ENCODE results near the gene MARCHF5. TPM values are rescaled to one million over a fixed set of nuclear protein-coding genes. Genes with fewer than 3 reads are reported as not detected.
A peak's percentile ranks its signal among the peaks of the same experiment; 100 is the strongest.

The MARCHF5 gene
- polyA plus RNA-seq, 6 donors from 2014 or later, result 21.7 to 34.7 (median 29.3) TPM

GRCh38 chr10:92278996-92279696 lies 11.8 kb upstream of the MARCHF5 start:
- H3K4me1 Mint-ChIP-seq, result peaks cover 4 to 13% (median 12%) of the 10 kb centered on the region in 3 donors
- H3K9me3 Mint-ChIP-seq, result no peaks in the 10 kb centered on the region
- H3K27me3 Mint-ChIP-seq, result no peaks in the 10 kb centered on the region
- peak overlapping the region in 1 of 6 donors; percentile 59 for H3K27ac Mint-ChIP-seq
- DNase-seq (no peak), ATAC-seq (ENCODE audit: low read depth in 2 of 2) (no peak)
- H3K4me3 Mint-ChIP-seq, result no peak overlapping the region
- H3K36me3 Mint-ChIP-seq, result peaks cover 0 to 7% of the 10 kb centered on the region in 2 donors

GRCh38 chr10:92284112-92284704 lies 6.8 kb upstream of the MARCHF5 start:
- H3K9me3 Mint-ChIP-seq, result no peaks in the 10 kb centered on the region
- no peaks in the 10 kb centered on the region for H3K27me3 Mint-ChIP-seq
- H3K4me3 Mint-ChIP-seq, result peak overlapping the region; percentile 1 to 60 (median 34)
- peaks cover 0 to 3% of the 10 kb centered on the region in 2 donors for H3K36me3 Mint-ChIP-seq
- peaks cover 17 to 24% (median 18%) of the 10 kb centered on the region in 3 donors for H3K4me1 Mint-ChIP-seq
- DNase-seq (no peak), ATAC-seq (ENCODE audit: low read depth in 2 of 2) (peak; percentile 37 to 38)
- peak overlapping the region; percentile 12 to 95 (median 80) for H3K27ac Mint-ChIP-seq

- ATAC-seq (ENCODE audit: low read depth in 2 of 2) (peak; percentile 37 to 40), DNase-seq (peak; percentile 48)
- Mint-ChIP-seq H3K4me3 (peak overlapping the region; percentile 90 to 100 (median 98)), H3K27ac (peak overlapping the region; percentile 80 to 96 (median 94)), H3K4me1 (peaks cover 18 to 40% (median 34%) of the 10 kb centered on the region in 3 donors), H3K9me3 (no peaks in the 10 kb centered on the region), H3K36me3 (no peaks in the 10 kb centered on the region), H3K27me3 (no peaks in the 10 kb centered on the region)
Measured at GRCh38 chr10:92290076-92290836, 711 bp upstream of the MARCHF5 start.

DNA sequence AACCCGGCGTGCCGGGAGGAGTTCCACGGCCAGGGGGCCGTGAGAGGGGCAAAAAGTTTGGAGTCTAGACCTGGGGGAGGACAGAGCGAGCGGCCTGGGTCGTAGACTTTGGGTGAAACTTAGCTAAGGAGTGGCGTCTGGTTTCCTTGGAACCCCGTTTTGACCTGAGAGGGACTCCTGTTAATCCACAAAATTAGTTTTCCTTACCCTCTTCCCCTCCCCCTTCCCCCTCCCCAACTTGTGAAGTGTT lies 574 bp downstream of the MARCHF5 start:
- H3K9me3 Mint-ChIP-seq, result no peaks in the 10 kb centered on the region
- peaks cover 0 to 3% of the 10 kb centered on the region in 2 donors for H3K36me3 Mint-ChIP-seq
- H3K27me3 Mint-ChIP-seq, result no peaks in the 10 kb centered on the region
- H3K4me3 Mint-ChIP-seq, result peak overlapping the region; percentile 90 to 100 (median 98)
- peaks cover 17 to 45% (median 38%) of the 10 kb centered on the region in 3 donors for H3K4me1 Mint-ChIP-seq
- ATAC-seq (ENCODE audit: low read depth in 2 of 2) (peak; percentile 14 to 15), DNase-seq (no peak)
- H3K27ac Mint-ChIP-seq, result peak overlapping the region in 5 of 6 donors; percentile 82 to 95 (median 93)

- no peak for ATAC-seq (ENCODE audit: low read depth in 2 of 2)
- Mint-ChIP-seq H3K9me3 (no peaks in the 10 kb centered on the region), H3K4me1 (peaks cover 20 to 48% (median 42%) of the 10 kb centered on the region in 3 donors), H3K4me3 (peak overlapping the region; percentile 90 to 100 (median 98)), H3K27me3 (no peaks in the 10 kb centered on the region), H3K36me3 (peaks cover 0 to 5% of the 10 kb centered on the region in 2 donors), H3K27ac (peak overlapping the region; percentile 70 to 95 (median 82))
- DNase-seq, result peak; percentile 35
Measured at GRCh38 chr10:92291921-92292845, 1.2 kb downstream of the MARCHF5 start.

GRCh38 chr10:92298487-92298886 lies 7.5 kb downstream of the MARCHF5 start:
- Mint-ChIP-seq H3K4me3 (no peak overlapping the region), H3K9me3 (no peaks in the 10 kb centered on the region), H3K4me1 (peaks cover 34 to 56% (median 47%) of the 10 kb centered on the region in 3 donors), H3K27me3 (no peaks in the 10 kb centered on the region), H3K27ac (no peak overlapping the region), H3K36me3 (peaks cover 0 to 11% of the 10 kb centered on the region in 2 donors)
- ATAC-seq (ENCODE audit: low read depth in 2 of 2), result no peak
- DNase-seq, result no peak

- Mint-ChIP-seq H3K36me3 (peaks cover 0 to 6% of the 10 kb centered on the region in 2 donors), H3K4me3 (no peak overlapping the region), H3K9me3 (no peaks in the 10 kb centered on the region), H3K4me1 (peaks cover 32 to 50% (median 50%) of the 10 kb centered on the region in 3 donors), H3K27ac (no peak overlapping the region), H3K27me3 (no peaks in the 10 kb centered on the region)
- ATAC-seq (ENCODE audit: low read depth in 2 of 2), result no peak
- no peak for DNase-seq
Measured at GRCh38 chr10:92303096-92303495, 12.1 kb downstream of the MARCHF5 start.

GRCh38 chr10:92304061-92304460 lies 13.1 kb downstream of the MARCHF5 start:
- Mint-ChIP-seq H3K27me3 (no peaks in the 10 kb centered on the region), H3K27ac (peak overlapping the region in 1 of 6 donors; percentile 67), H3K9me3 (no peaks in the 10 kb centered on the region), H3K4me1 (peaks cover 26 to 48% (median 45%) of the 10 kb centered on the region in 3 donors), H3K36me3 (peaks cover 0 to 5% of the 10 kb centered on the region in 2 donors), H3K4me3 (no peak overlapping the region)
- no peak for DNase-seq
- no peak for ATAC-seq (ENCODE audit: low read depth in 2 of 2)

DNA sequence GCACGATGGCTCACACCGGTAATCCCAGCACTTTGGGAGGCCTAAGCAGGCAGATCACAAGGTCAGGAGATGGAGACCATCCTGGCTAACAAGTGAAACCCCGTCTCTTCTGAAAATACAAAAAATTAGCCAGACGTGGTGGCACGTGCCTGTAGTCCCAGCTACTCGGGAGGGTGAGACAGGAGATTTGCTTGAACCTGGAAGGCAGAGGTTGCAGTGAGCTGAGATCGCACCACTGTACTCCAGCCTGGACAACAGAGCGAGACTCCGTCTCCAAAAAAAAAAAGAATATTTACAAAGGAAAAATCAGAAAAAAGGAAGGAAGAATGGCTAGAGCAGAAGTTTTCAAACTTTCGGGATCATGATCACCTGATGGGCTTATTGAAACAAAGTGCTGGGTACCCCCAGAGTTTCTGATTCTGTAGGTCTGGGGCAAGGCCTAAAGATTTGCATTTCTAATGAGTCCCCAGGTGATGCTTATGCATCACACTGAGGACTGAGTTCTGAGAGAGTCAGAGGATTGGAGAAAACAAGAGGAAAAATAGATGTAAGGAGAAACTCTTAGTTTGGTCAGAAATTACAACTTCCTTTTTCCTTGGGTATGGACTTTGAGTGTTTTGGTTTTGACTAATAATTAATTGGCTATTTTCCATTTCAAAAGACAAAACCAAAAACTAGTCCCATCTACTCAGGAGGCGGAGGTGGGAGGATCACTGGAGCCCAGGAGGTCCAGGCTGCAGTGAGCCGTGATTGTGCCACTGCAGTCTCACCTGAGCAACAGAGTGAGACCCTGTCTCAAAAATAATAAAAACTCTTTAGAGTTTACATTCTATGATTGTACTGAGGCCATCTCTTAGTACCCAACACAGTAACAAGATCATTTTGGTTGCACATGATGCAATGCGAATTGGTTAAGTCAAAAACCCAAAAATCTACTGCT lies 14.4 kb downstream of the MARCHF5 start:
- Mint-ChIP-seq H3K4me3 (peak overlapping the region in 2 of 8 donors; percentile 4 to 48), H3K27ac (peak overlapping the region in 2 of 6 donors; percentile 38 to 97), H3K27me3 (no peaks in the 10 kb centered on the region), H3K9me3 (no peaks in the 10 kb centered on the region), H3K36me3 (no peaks in the 10 kb centered on the region), H3K4me1 (peaks cover 22 to 46% (median 39%) of the 10 kb centered on the region in 3 donors)
- no peak for ATAC-seq (ENCODE audit: low read depth in 2 of 2)
- no peak for DNase-seq

GRCh38 chr10:92309272-92309671 lies 18.3 kb downstream of the MARCHF5 start:
- Mint-ChIP-seq H3K4me1 (peaks cover 14 to 37% (median 27%) of the 10 kb centered on the region in 3 donors), H3K36me3 (peaks cover 15 to 18% of the 10 kb centered on the region in 2 donors), H3K9me3 (no peaks in the 10 kb centered on the region), H3K4me3 (no peak overlapping the region), H3K27ac (no peak overlapping the region), H3K27me3 (no peaks in the 10 kb centered on the region)
- no peak for DNase-seq
- no peak for ATAC-seq (ENCODE audit: low read depth in 2 of 2)

DNA sequence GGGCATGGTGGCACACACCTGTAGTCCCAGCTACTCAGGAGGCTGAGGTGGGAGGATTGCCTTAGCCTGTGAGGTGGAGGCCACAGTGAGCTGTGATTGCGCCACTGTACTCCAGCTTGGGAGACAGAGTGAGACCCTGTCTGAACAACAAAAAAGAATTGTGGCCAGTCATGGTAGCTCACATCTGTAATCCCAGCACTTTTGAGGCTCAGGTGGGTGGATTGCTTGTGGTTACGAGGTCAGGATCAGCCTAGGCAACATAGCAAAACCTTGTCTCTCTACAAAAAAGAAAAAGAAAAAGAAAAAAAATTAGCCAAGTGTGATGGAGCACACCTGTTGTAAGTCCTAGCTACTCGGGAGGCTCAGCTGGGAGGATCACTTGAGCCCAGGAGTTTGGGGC lies 22.8 kb downstream of the MARCHF5 start:
- no peaks in the 10 kb centered on the region for H3K27me3 Mint-ChIP-seq
- no peak for ATAC-seq (ENCODE audit: low read depth in 2 of 2)
- H3K4me1 Mint-ChIP-seq, result peaks cover 5 to 21% (median 11%) of the 10 kb centered on the region in 3 donors
- H3K4me3 Mint-ChIP-seq, result no peak overlapping the region
- H3K27ac Mint-ChIP-seq, result peak overlapping the region in 1 of 6 donors; percentile 47
- H3K9me3 Mint-ChIP-seq, result no peaks in the 10 kb centered on the region
- H3K36me3 Mint-ChIP-seq, result peaks cover 15 to 18% of the 10 kb centered on the region in 2 donors
- no peak for DNase-seq

DNA sequence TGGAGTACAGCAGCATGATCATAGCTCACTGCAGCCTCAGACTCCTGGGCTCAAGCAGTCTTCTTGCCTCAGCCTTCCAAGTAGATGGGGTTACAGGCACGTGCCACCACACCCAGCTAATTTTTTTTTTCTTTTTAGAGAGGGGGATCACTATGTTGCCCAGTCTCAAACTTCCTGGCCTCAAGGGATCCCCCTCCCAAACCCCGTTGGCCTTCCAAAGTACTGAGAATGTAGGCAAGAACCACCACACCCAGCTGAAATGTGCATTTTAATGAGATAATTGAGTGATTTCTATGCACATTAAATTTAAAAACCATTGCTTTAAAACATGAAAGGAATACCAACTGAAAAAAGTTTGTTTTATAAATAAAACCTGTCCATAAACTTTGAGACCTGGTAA lies 25.6 kb downstream of the MARCHF5 start:
- peaks cover 8 to 17% of the 10 kb centered on the region in 2 donors for H3K36me3 Mint-ChIP-seq
- no peaks in the 10 kb centered on the region for H3K27me3 Mint-ChIP-seq
- H3K4me3 Mint-ChIP-seq, result no peak overlapping the region
- H3K4me1 Mint-ChIP-seq, result peaks cover 6 to 8% (median 7%) of the 10 kb centered on the region in 3 donors
- no peaks in the 10 kb centered on the region for H3K9me3 Mint-ChIP-seq
- H3K27ac Mint-ChIP-seq, result peak overlapping the region in 4 of 6 donors; percentile 20 to 56 (median 36)
- no peak for ATAC-seq (ENCODE audit: low read depth in 2 of 2)
- DNase-seq, result no peak

Measured in naive B cell (primary cell).